Small intestine (tissue), 7 donors: ENCODE results near the gene IGFL4. TPM values are rescaled to one million over a fixed set of nuclear protein-coding genes. Genes with fewer than 3 reads are reported as not detected.

ENCODE experiments used
- DNase-seq, 2 donors: peaks; one replicate each; pipeline versions ENCODE4 v3.0.0 to v3.0.0-alpha.2; 2013
- FAIRE-seq: peaks from 2 replicates; lab custom pipeline; 2012; peaks lifted over from hg19 to GRCh38; lab: Jason Lieb, UNC
- H3K27ac ChIP-seq, 3 donors: one replicate each; pipeline ENCODE4 v1.5.1; 2013; ENCODE audit warnings: low read length in 2 of 3, mild to moderate bottlenecking in 2 of 3, control low read depth in 1 of 3, inconsistent platforms in 1 of 3, low read depth in 1 of 3, moderate library complexity in 1 of 3
- H3K27me3 ChIP-seq, 3 donors: one replicate each; pipeline ENCODE4 v1.6.1; 2013; ENCODE audit warnings: low read length in 3 of 3, inconsistent platforms in 1 of 3; ENCODE audit not compliant: control insufficient read depth in 3 of 3, insufficient read depth in 3 of 3
- H3K36me3 ChIP-seq, 3 donors: one replicate each; pipeline ENCODE4 v1.6.1; 2013; ENCODE audit warnings: low read length in 3 of 3, inconsistent platforms in 1 of 3, low read depth in 1 of 3, mild to moderate bottlenecking in 1 of 3, moderate library complexity in 1 of 3; ENCODE audit not compliant: control insufficient read depth in 3 of 3, insufficient read depth in 2 of 3
- H3K4me1 ChIP-seq, 3 donors: one replicate each; pipeline ENCODE4 v1.6.1; 2013; ENCODE audit warnings: low read length in 2 of 3, inconsistent platforms in 1 of 3, low read depth in 1 of 3, mild to moderate bottlenecking in 1 of 3, moderate library complexity in 1 of 3; ENCODE audit not compliant: control insufficient read depth in 3 of 3, insufficient read depth in 2 of 3
- H3K4me3 ChIP-seq, 3 donors: one replicate each; pipeline ENCODE4 v1.5.1; 2013; ENCODE audit warnings: low read length in 3 of 3, control low read depth in 1 of 3, inconsistent platforms in 1 of 3, low read depth in 1 of 3, mild to moderate bottlenecking in 1 of 3, moderate library complexity in 1 of 3
- H3K9me3 ChIP-seq, 2 donors: one replicate each; pipeline ENCODE4 v1.6.1; 2013; ENCODE audit warnings: low read depth in 1 of 2, low read length in 1 of 2; ENCODE audit not compliant: control insufficient read depth in 2 of 2, insufficient read depth in 1 of 2
- WGBS, 3 donors: extraction: QIAGEN DNeasy Blood & Tissue Kit; methylation state at CpG; one replicate each; pipeline ENCODE4 v1.1.7; 2013; 5-methylcytosine and 5-hydroxymethylcytosine counted together
- polyA plus RNA-seq, 4 donors: library from polyadenylated mRNA; stranded (reverse) in 3 of 4; unstranded in 1 of 4; fragments of 200-250 nt in 3 of 4; fragments of 120-200 nt in 1 of 4; gene quantifications; one replicate each; pipeline versions ENCODE4 v1.2.1 to v1.2.3, GENCODE V29; 2013
- donor health status: healthy with polysubstance abuse.
- donor health status: control.
- donor health status: control.
- donor health status: Bipolar disorder and iron deficiency.
- donor health status: healthy.

The IGFL4 gene
- polyA plus RNA-seq, 4 donors = 0.03 to 1.2 TPM; not detected in 2

GRCh38 chr19:46052896-46053295, 12.1 kb upstream of the IGFL4 start:
- no peak for DNase-seq

GRCh38 chr19:46049597-46049996, 8.8 kb upstream of the IGFL4 start:
- H3K27me3 ChIP-seq = no peaks in the 10 kb centered on the region
- DNase-seq (no peak), FAIRE-seq (no peak)
- 39 to 49% (median 48%) methylated on average over 7 of the region's 7 CpGs for WGBS, 3 donors
- H3K4me1 ChIP-seq = no peaks in the 10 kb centered on the region
- H3K27ac ChIP-seq = no peak overlapping the region
- no peaks in the 10 kb centered on the region for H3K36me3 ChIP-seq
- peaks cover 0 to 2% of the 10 kb centered on the region in 2 donors for H3K9me3 ChIP-seq
- H3K4me3 ChIP-seq = no peak overlapping the region

More at GRCh38 chr19:46052896-46053295, 12.1 kb upstream of the IGFL4 start:
- Histone ChIP-seq H3K36me3 (no peaks in the 10 kb centered on the region), H3K4me3 (no peak overlapping the region), H3K27ac (no peak overlapping the region), H3K27me3 (peaks cover 0 to 2% (median 0%) of the 10 kb centered on the region in 3 donors), H3K4me1 (no peaks in the 10 kb centered on the region), H3K9me3 (peaks cover 0 to 2% of the 10 kb centered on the region in 2 donors)
- FAIRE-seq = no peak
- WGBS, 3 donors = 51 to 57% (median 53%) methylated on average over 4 of the region's 4 CpGs

GRCh38 chr19:46043519-46043918, 2.7 kb upstream of the IGFL4 start:
- Histone ChIP-seq H3K27ac (no peak overlapping the region), H3K4me3 (no peak overlapping the region), H3K27me3 (peaks cover 0 to 15% (median 12%) of the 10 kb centered on the region in 3 donors), H3K4me1 (peaks cover 0 to 30% (median 0%) of the 10 kb centered on the region in 3 donors), H3K9me3 (no peaks in the 10 kb centered on the region), H3K36me3 (no peaks in the 10 kb centered on the region)
- WGBS, 3 donors = 85 to 94% (median 92%) methylated on average over 1 of the region's 1 CpG
- FAIRE-seq (no peak), DNase-seq (no peak)

- FAIRE-seq = no peak
- Histone ChIP-seq H3K27ac (no peak overlapping the region), H3K4me3 (no peak overlapping the region), H3K36me3 (no peaks in the 10 kb centered on the region), H3K4me1 (peaks cover 0 to 30% (median 0%) of the 10 kb centered on the region in 3 donors), H3K9me3 (peaks cover 0 to 4% of the 10 kb centered on the region in 2 donors), H3K27me3 (peaks cover 0 to 16% (median 12%) of the 10 kb centered on the region in 3 donors)
- peak; percentile 25 to 48 for DNase-seq
- WGBS, 3 donors = 28 to 67% (median 32%) methylated on average over 5 of the region's 5 CpGs
Measured at GRCh38 chr19:46042252-46042883, 1.6 kb upstream of the IGFL4 start.

GRCh38 chr19:46040125-46040524, 677 bp downstream of the IGFL4 start:
- Histone ChIP-seq H3K27me3 (peaks cover 0 to 17% (median 12%) of the 10 kb centered on the region in 3 donors), H3K36me3 (no peaks in the 10 kb centered on the region), H3K27ac (no peak overlapping the region), H3K4me1 (peaks cover 0 to 30% (median 0%) of the 10 kb centered on the region in 3 donors), H3K4me3 (no peak overlapping the region), H3K9me3 (peaks cover 0 to 6% of the 10 kb centered on the region in 2 donors)
- FAIRE-seq (no peak), DNase-seq (no peak)
- WGBS, 3 donors = 52 to 89% (median 53%) methylated on average over 6 of the region's 6 CpGs

- peaks cover 0 to 2% (median 0%) of the 10 kb centered on the region in 3 donors for H3K36me3 ChIP-seq
- H3K4me1 ChIP-seq = peaks cover 0 to 19% (median 0%) of the 10 kb centered on the region in 3 donors
- H3K9me3 ChIP-seq = peaks cover 0 to 16% of the 10 kb centered on the region in 2 donors
- H3K27ac ChIP-seq = no peak overlapping the region
- peaks cover 0 to 9% (median 8%) of the 10 kb centered on the region in 3 donors for H3K27me3 ChIP-seq
- FAIRE-seq = no peak
- no peak for DNase-seq
- no peak overlapping the region for H3K4me3 ChIP-seq
- 63 to 72% (median 64%) methylated on average over 3 of the region's 3 CpGs for WGBS, 3 donors
Measured at GRCh38 chr19:46036744-46037128, 4.1 kb downstream of the IGFL4 start.

GRCh38 chr19:46035986-46036743, 4.6 kb downstream of the IGFL4 start:
- Histone ChIP-seq H3K27ac (no peak overlapping the region), H3K36me3 (peaks cover 0 to 2% (median 0%) of the 10 kb centered on the region in 3 donors), H3K4me1 (peaks cover 0 to 13% (median 0%) of the 10 kb centered on the region in 3 donors), H3K27me3 (peaks cover 0 to 9% (median 8%) of the 10 kb centered on the region in 3 donors), H3K9me3 (peaks cover 0 to 16% of the 10 kb centered on the region in 2 donors), H3K4me3 (no peak overlapping the region)
- no peak for DNase-seq
- 84 to 86% (median 85%) methylated on average over 13 of the region's 13 CpGs for WGBS, 3 donors
- no peak for FAIRE-seq

GRCh38 chr19:46035546-46035945, 5.3 kb downstream of the IGFL4 start:
- no peak overlapping the region for H3K4me3 ChIP-seq
- no peak overlapping the region for H3K27ac ChIP-seq
- 81 to 87% (median 83%) methylated on average over 6 of the region's 6 CpGs for WGBS, 3 donors
- peaks cover 0 to 8% (median 5%) of the 10 kb centered on the region in 3 donors for H3K27me3 ChIP-seq
- peaks cover 0 to 2% (median 0%) of the 10 kb centered on the region in 3 donors for H3K36me3 ChIP-seq
- H3K9me3 ChIP-seq = peaks cover 0 to 16% of the 10 kb centered on the region in 2 donors
- no peak for DNase-seq
- H3K4me1 ChIP-seq = peaks cover 0 to 7% (median 0%) of the 10 kb centered on the region in 3 donors
- no peak for FAIRE-seq
